DMS53 treated with DMSO at 0.1 percent for 48 hours (cell line): ENCODE measurements around the gene NIPAL3.

ENCODE experiments used
- DNase-seq: peaks from one replicate; lab custom pipeline; 2025; ENCODE audit not compliant: unreplicated experiment; lab: John Stamatoyannopoulos, UW

The NIPAL3 gene

DNA sequence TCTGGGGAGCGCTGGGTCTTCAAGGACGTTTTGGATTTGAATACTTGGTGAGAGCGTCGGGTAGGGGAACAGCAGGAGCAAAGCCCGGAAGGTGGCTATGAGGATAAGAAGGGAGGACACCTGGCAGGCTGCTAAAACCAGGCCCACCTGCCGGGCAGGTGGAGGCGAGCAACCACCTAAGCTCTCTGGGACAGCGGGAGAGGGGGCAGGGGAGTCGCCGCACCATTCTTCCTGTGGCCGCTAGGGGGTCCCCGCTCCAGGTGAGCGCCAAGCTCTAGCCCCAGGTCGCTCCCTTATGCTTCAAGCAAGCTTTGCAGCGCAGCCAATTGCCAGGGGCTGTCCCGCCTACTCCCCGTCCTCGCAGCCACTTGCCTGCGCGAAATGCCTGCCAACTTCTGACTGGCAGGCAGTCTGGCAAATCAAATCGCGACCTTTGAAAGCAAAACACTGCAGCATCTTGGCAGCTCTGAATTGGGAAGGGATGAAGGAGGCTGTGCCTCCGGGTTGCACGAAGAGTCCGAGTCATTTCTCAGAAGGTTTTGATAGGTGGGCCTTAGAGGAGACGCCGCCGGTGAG is at the start of gene NIPAL3:
Gene NIPAL3 (plus strand): TSS at position 469 of the 576 bp plus-strand sequence. CDS start 3,746 bp downstream, outside the sequence.
- peak; percentile 97 for DNase-seq

DNA sequence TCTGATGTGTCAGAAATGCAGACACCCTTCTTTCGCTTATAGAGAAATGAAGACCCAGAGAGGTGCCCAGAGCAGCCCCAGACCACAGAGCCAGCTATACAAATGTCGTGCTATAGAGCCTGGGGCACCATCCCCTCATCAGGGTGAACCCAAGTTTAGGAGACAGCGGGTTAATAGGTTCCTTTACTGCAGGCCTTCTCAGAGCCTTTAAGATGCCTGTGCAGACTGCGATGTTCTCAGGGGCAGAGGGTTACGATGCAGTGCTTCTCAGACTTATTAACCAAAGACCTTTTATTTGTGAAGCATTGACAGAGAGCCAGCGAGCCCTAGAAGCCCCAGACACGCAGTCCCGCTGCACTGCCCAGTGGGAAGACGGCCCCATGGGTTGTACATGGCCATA is 48.9 kb upstream of the NIPAL3 start:
- no peak for DNase-seq

DNA sequence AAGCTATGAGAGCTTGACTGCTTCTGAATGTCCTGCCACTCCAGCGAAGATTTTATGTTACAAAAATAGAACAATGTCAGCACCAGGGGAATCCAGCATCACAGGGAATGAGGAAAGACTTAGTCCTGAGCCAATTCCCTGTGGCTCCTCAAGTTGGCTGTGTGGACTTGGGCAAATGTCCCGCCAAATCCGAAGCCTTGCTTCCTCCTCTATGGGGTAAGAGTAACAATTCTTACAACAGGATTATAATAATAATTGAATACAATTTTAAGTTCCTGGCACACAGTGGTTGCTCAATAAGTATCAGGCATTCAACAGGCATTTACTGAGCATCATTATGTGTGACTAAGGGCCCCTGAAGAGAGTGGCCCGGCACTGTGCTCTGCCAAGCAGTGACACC is 46.4 kb upstream of the NIPAL3 start:
- no peak for DNase-seq

DNA sequence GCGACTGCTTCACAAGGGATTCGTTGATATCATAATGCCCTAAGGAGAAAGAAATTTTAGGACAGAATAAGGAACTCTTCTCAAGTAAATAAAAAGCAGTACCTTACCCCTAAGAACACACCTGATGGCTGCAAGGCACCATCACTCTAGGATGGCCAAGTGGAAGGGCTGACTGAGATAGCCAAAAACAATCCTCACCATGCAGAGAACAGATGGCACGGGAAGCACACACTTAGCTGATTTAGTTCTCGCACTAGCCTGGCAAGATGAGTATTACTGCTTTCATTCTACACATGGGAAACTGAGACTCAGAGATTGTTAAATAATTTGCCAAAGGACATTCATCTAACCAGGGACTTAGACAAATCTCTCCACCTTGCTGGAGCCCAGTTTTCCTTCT is 45.8 kb upstream of the NIPAL3 start:
- no peak for DNase-seq

DNA sequence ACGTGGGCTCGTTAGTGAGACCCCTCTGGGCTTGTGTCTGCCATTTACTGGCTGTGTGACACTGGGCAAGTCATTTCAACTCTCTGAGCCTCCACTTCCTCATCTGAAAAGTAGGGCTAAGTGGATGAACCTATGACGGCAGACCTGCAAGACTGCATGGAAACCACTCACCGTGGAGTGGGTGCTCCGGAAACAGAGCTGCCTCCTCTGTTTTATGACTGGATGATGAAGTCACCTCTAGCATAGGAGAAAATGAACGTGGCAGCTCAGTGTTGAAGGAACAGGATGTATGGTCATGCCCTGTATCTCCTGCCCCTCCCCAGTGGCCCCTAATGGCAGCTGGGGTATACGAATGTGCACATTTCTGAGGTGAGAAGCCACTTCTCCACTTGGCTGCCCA is 42.6 kb upstream of the NIPAL3 start:
- DNase-seq, result no peak

DNA sequence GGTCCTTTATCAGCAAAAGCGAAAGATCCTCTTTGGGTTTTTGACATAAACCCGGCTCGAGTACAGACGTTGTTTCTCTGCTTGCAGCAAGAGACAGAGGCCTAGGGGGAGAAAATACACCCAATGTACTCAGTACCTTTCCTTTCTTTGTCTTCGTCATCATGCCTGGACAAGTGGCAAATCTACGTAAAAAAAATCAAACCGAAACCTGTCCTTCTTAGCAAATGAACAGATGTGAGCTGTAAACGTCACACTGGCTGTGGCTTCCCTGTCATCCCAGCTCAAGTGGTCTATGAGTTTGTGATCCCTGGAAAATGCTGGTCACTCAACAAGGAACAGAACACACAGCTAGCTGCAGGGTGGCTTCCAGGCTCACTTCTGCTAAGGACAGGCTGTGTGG is 41.9 kb upstream of the NIPAL3 start:
- DNase-seq, result no peak

DNA sequence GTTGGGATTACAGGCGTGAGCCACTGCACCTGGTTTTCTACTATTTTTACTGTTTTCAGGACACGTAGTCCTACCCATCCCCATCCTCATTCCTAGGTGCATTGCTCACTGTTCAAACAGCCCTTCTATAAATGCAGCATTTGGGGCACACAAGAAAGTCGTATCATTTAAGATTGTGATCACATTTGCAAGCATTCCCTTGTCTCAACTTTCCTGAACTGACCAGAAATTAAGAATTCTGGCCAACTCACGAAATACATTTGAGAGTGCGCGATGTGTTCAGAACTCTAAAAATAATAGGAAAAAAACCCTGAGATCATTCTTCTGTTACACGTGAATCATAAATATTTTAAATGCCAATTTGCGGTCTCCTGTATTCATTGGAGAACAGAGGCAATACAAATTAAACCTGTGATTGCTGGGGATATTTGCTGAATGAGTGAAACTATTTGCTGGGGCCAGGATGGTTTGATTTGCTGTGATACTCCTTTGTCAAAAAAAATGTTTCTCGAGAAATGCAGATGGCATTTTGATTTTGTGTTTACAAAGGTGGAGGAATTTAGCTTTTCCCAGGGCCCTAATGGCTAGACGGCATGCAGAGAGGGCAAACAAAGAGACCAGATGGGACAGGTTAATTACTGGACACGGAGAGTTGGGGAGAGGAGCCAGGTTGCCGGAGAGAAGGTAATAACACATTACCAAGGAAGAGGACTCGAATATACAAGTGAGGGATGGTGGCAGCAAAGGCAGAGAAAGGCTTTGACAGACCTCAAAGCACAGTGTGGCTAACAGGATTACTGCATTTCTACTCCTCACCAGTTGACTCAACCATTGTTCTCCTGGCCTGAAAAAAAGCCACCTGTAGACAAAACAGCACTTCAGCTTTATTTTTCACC is 40.5 kb upstream of the NIPAL3 start:
- DNase-seq, result no peak

DNA sequence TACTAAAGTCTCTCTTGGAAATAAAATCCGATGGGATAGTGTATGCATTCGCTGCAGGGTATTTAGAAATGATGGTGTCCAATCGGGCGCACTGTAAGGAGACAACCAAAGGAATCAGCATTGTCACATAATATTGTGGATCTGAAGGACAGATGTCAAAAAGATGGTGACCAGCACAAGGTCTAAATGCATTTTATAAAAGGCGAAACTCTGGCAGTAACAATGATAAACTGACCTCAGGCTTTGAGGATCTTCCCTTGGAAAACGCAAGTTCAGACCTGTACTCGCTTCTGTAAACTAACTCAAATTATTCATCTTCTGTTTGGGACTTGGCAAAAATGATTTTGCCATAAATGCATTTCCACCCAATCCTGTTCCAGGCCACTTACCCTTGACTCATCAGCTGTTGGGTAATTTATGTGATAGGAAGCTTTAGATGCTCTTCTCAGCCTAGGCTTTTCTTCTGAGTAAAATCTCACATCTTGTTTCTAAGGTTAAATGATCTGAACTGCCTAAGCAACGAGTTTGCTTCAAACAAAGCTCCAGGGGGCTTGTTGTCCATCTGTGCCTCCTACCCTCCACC is 35.8 kb upstream of the NIPAL3 start:
- no peak for DNase-seq

DNA sequence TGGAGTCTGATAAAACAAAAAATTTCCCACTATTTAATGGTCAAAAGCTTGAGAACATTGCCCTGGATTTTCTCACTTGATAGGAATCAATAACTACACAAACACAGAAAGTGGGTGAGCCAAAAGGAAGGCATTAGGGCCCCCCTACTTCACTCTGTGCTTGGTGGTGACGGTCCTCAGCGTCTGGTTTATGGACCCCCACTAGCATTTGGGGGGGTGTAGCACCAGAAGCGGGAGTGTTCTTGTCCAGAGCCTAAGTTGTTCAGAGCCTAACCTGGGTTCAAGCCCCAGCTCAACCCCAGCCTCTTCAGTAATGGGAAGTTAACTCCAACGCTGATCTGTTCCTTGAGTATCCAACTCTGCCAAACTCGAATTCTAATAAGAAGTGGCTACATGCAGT is 35.1 kb upstream of the NIPAL3 start:
- DNase-seq, result no peak

DNA sequence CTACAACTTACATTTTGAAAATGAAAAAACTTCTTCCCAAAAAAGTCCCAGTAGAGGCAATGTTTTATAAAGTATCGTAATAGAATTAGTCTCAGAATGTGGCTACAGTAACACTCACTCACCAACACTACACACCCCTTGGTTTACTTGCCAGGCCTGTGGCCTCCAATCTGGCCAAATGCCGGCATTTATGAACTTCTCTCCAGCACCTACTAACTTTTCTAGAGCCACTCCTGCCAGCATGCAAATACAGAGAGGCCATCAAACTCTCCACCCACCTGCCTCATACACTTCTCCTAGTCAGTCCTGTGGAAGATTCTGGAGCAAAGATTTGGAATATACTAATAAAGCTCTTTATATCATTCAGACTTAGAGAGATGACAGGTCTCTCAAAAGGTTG is 34.3 kb upstream of the NIPAL3 start:
- DNase-seq, result no peak

DNA sequence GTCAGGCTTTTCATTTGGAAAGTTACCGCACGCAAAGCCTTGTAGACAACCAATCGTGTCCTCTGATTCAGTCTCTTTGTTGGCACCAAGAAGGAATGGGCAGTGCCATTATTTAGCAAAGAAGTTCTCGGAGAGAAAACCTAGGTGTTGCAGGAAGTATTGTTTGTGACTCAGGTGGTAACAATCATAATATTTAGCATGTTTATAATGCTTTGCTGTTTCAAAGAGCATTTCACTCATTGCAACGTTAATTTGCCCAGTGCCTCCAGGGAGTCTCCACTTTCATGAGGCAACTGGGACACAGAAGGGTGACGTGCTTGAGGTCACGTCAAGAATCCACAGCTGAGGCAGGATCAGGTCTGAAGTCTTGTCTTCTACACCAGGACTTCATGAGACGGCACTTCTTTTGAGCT is 33.4 kb upstream of the NIPAL3 start:
- DNase-seq, result no peak

DNA sequence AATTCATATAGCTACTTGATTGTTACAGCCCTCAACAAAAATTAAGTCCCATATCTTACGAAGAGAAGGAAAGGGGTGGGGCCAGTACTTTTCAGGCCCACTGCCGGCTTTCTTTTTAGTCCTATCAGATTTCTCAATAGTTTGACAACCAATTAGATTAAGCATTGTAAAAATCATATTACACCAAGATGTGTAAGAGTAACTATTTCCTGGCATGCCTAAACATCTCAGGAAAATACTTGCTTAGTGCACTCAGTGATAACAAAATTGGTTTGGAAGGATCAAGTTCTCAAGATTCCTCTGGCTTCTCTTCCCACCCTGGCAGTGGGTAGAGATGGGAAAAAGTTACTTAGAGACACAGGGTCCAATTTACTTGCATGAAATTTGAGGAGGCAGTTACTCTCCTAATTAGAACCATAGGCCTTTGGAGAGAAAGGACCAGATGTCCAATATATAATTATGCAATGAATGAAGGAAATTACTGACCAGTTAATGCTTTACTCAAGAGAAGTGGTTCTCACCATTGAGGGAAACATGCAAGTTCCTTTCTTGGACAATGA is 32.1 kb upstream of the NIPAL3 start:
- no peak for DNase-seq

DNA sequence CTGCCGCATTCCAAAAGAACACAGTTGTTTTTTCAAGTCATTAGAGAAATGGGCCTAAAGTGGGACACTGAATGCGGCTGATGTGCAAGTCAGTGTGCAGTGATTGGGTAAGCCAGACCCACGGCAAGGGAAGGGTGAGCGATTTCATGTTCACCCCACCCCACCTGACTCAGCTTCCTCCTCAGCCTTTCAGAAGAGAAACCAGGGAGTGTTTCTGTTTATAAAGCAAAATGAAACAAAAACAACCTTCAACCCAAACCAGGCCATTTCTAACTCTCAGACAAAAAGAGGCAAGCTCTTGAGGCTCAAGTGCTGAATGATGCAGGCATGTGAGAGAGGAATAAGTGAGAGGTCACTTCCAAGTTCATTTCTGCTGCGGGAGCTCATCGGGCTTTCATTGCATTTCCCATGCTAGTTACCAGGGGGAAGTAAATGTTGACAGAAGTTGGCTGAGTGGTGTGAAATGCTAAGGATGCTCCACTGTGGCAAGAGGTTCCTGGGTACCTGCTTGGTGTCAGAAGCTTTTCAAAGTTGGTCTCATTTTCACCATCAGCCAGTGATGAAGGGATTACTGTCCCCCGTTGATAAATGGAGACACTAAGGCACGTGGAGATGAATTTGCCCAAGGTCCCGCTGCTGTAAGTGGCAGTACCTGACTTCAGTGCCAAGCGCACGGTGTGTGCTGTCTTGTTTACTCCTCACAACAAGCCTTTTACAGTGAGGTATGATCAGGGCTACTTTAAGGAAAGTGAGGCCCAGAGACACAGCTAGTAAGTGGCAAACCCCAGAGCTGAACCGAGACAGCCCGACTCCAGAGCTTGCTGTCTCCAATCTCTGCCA is 31.1 kb upstream of the NIPAL3 start:
- DNase-seq, result no peak

DNA sequence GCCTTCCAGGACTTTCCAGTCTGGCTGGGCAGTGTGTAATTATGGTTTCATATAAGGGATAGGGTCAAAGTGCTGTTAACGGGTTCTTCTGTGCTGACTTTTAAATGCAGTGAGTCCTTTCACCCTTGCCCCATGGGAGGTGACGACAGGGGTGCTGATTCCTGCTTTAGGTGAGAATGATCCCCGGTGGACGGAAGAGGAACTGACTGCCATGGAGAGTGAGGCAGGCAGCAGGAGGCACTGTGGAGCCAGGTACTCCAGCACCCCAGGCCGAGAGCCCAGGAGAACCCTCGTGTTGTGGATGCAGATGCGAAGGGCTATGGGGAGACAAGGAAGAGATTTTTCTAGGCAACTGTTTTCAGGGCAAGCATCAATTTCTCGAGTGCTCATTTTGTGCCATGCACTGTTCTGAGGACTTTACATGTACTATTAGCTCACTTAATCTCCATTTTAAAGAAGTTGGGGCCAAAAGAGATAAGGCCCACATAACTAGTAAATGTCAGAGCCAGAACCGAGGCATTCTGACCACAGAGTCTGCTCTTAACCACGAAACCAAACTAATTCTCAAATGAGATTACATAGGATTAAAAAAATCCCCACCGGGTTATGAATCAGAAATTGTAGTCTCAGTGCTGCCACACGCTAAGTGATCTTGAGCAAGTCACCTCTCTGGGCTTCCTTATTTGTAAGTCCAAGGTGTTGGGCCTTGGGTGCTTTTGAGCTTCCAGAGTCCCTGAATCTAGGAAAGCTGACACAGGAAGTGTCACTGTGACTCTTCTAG is 30.3 kb upstream of the NIPAL3 start:
- DNase-seq, result no peak

DNA sequence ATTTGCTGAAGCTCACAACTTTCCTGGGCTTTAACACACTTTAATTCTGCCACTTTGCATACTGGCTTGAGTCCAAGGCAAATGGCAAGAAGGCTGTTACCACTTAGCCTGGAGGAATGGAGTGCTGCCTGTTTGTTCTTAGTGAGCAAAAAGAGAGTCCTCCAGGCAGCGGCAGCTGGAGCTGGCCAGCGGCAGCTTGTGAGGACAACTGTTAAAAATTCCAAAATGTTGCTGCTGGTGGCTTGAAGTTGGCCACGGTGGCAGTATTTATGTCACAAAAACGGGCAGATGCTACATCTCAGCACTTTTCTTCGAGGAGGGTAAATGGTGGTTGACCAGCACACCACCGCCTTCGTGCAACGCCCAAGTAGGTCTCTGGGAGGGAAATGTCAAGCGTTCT is 29.4 kb upstream of the NIPAL3 start:
- DNase-seq, result no peak

DNA sequence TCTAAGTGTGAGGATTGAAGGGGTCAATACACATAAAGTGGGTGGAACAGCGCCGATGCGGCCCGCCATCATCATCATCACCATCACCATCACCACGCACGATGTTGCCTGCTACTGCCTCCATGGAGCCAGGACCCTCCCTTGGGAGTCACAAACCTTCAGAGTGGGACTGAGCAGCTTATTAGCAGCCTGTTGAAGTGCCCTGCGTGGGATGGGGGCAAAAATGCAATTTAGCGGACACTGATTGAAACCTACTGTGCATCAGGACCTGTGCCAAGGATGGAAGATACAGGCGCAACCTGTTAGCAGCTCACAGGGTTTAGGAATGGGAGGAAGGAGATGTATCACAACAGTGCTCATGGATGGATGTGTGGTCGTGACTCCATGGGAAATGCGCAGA is 28.7 kb upstream of the NIPAL3 start:
- no peak for DNase-seq

DNA sequence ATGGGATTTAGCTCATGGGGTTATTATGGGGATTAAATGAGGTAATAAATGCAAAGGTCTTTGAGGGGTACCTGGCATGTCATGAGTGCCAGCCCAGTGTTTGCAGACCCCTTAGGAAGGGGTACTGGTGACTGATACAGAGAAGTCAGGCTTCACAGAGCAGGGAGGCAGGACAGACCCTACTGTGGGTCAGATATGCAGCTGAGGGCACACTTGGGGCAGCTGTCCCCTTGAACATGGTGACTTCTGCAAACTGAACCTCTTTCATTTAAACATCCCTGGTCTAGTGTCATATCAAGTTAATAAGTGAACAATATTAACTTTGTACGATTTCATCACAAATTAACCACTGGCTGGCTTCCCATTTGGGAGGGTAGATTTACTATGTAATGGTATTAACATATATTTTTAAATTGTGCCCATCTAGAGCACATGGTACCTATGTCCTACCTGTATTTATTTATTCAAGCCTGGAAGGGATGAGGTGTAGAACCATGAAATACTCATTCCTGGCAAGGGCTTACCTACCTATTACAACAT is 27.9 kb upstream of the NIPAL3 start:
- DNase-seq, result no peak

DNA sequence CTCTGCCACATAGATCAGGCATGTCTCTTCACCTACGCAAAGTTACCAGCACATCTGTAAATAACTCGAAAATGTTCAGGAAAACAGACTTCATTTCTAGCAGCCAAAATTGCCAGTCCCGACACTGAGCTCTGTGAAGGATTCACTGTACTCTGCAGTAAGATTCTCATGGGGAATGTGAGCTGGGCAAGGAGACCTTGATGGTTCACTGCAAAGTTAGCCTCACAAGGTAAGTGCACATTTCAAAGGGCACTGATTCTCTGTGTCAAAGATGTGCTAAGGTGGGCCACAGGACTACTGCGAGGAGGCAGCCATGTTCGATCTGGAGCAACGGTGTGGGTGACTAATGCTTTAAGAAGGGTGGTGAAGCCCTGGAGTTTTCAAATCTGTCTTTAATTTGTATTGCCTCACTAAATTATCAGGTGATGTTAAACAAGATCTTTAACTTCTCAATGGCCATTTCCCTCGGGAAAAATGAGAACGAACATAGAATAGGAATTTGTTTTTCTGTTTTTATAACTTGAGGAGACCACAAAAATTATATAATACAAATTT is 27.2 kb upstream of the NIPAL3 start:
- DNase-seq, result no peak

DNA sequence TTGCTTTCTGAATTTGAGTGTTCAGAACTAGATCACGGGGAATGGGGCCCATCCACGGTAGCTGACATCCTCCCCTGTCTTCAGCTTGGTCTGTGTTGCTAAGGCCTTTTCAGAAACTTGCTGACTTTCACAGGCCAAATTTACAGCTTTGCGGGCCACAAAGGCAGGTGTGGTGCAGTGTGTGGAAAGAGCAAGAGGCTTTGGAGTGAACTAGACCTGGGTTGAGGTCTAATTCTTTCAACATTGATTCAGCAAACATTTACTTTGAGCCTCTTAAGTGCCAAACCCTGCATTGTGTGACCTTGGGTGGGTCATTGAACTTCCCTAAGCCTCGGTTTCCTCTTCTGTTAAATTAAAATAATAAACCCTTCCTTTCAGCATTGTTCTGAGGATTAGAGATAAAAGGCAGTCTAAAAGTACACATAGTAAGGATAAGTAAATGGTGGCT is 26.3 kb upstream of the NIPAL3 start:
- DNase-seq, result no peak
